ENCODE measurements around the gene SMG7. TPM values are rescaled to one million over a fixed set of nuclear protein-coding genes. Genes with fewer than 3 reads are reported as not detected.

SMG7 gene
- total RNA-seq, 2 experiments from 2014 or later = 35.2 to 39.1 TPM

GRCh38 chr1:183548116-183548515 lies 75.8 kb downstream of the SMG7 start:
- H3K27ac Mint-ChIP-seq = no peak overlapping the region
- H3K9me3 Mint-ChIP-seq = no peaks in the 10 kb centered on the region
- no peak overlapping the region for H3K4me3 ChIP-seq (ENCODE audit: low read length)
- H3K4me3 Mint-ChIP-seq = no peak overlapping the region
- H3K36me3 ChIP-seq (ENCODE audit: insufficient read depth, low read length) = peaks cover 95% of the 10 kb centered on the region
- intact Hi-C loops (cut with DNase I, micrococcal nuclease) = loop anchor here (5.0 to 10.0 kb wide), 3 partner anchors 77 to 266 kb away; no protein-coding TSS in a partner anchor
- H3K27me3 Mint-ChIP-seq = no peaks in the 10 kb centered on the region
- ChIA-PET POLR2A (no interaction called here), CTCF (interaction anchor here (1.3 kb wide), 1 partner anchor 26 kb away, joined by 3 read pairs; no protein-coding TSS in a partner anchor)
- no peak for DNase-seq
- no peak for TF ChIP-seq CTCF (IDR thresholded peaks at IDR 0.05)
- no peak overlapping the region for H3K27ac ChIP-seq (ENCODE audit: low read depth in 1 of 2, low read length in 2 of 2)
- H3K9me3 ChIP-seq (ENCODE audit: control insufficient read depth in 1 of 2, insufficient read depth in 1 of 2, low read length in 2 of 2) = no peaks in the 10 kb centered on the region
- H3K4me1 ChIP-seq (ENCODE audit: insufficient read depth, low read length) = no peaks in the 10 kb centered on the region
- ATAC-seq (ENCODE audit: poor library complexity) = no peak
- no peaks in the 10 kb centered on the region for H3K27me3 ChIP-seq (ENCODE audit: control insufficient read depth in 1 of 2, insufficient read depth in 2 of 2, low read length in 2 of 2)
- H3K4me1 Mint-ChIP-seq (ENCODE audit: low read depth) = peaks cover 6% of the 10 kb centered on the region
- H3K36me3 Mint-ChIP-seq (ENCODE audit: low read depth) = peaks cover 98% of the 10 kb centered on the region

- DNase-seq = no peak
- H3K36me3 Mint-ChIP-seq (ENCODE audit: low read depth) = peaks cover 95% of the 10 kb centered on the region
- intact Hi-C loops (cut with DNase I, micrococcal nuclease) = no loop called here
- H3K9me3 Mint-ChIP-seq = no peaks in the 10 kb centered on the region
- no peak for ATAC-seq (ENCODE audit: poor library complexity)
- TF ChIP-seq CTCF (IDR thresholded peaks at IDR 0.05) = no peak
- no peaks in the 10 kb centered on the region for H3K4me1 ChIP-seq (ENCODE audit: insufficient read depth, low read length)
- H3K4me3 ChIP-seq (ENCODE audit: low read length) = no peak overlapping the region
- H3K4me3 Mint-ChIP-seq = no peak overlapping the region
- H3K27ac Mint-ChIP-seq = peak overlapping the region; percentile 2
- H3K27me3 Mint-ChIP-seq = no peaks in the 10 kb centered on the region
- no peak overlapping the region for H3K27ac ChIP-seq (ENCODE audit: low read depth in 1 of 2, low read length in 2 of 2)
- peaks cover 80% of the 10 kb centered on the region for H3K36me3 ChIP-seq (ENCODE audit: insufficient read depth, low read length)
- ChIA-PET CTCF (interaction anchor here (1.1 kb wide), 1 partner anchor 12 kb away, joined by 3 read pairs; no protein-coding TSS in a partner anchor), POLR2A (no interaction called here)
- no peaks in the 10 kb centered on the region for H3K9me3 ChIP-seq (ENCODE audit: control insufficient read depth in 1 of 2, insufficient read depth in 1 of 2, low read length in 2 of 2)
- no peaks in the 10 kb centered on the region for H3K4me1 Mint-ChIP-seq (ENCODE audit: low read depth)
- H3K27me3 ChIP-seq (ENCODE audit: control insufficient read depth in 1 of 2, insufficient read depth in 2 of 2, low read length in 2 of 2) = no peaks in the 10 kb centered on the region
These were observed 78.6 kb downstream of the SMG7 start for GRCh38 chr1:183550915-183551314.

- no peaks in the 10 kb centered on the region for H3K4me1 ChIP-seq (ENCODE audit: insufficient read depth, low read length)
- no peak overlapping the region for H3K4me3 Mint-ChIP-seq
- H3K27me3 ChIP-seq (ENCODE audit: control insufficient read depth in 1 of 2, insufficient read depth in 2 of 2, low read length in 2 of 2) = no peaks in the 10 kb centered on the region
- H3K4me3 ChIP-seq (ENCODE audit: low read length) = no peak overlapping the region
- H3K27ac ChIP-seq (ENCODE audit: low read depth in 1 of 2, low read length in 2 of 2) = no peak overlapping the region
- intact Hi-C loops (cut with DNase I, micrococcal nuclease) = no loop called here
- no peaks in the 10 kb centered on the region for H3K27me3 Mint-ChIP-seq
- DNase-seq (no peak), ATAC-seq (ENCODE audit: poor library complexity) (no peak)
- no peak for TF ChIP-seq CTCF (IDR thresholded peaks at IDR 0.05)
- ChIA-PET POLR2A (no interaction called here), CTCF (no interaction called here)
- H3K9me3 Mint-ChIP-seq = no peaks in the 10 kb centered on the region
- no peak overlapping the region for H3K27ac Mint-ChIP-seq
- H3K36me3 ChIP-seq (ENCODE audit: insufficient read depth, low read length) = peaks cover 70% of the 10 kb centered on the region
- no peaks in the 10 kb centered on the region for H3K9me3 ChIP-seq (ENCODE audit: control insufficient read depth in 1 of 2, insufficient read depth in 1 of 2, low read length in 2 of 2)
- H3K36me3 Mint-ChIP-seq (ENCODE audit: low read depth) = peaks cover 88% of the 10 kb centered on the region
- H3K4me1 Mint-ChIP-seq (ENCODE audit: low read depth) = no peaks in the 10 kb centered on the region
These were observed 79.6 kb downstream of the SMG7 start for GRCh38 chr1:183551924-183552323.
